HUES64 (cell line): ENCODE results near the gene FSD1L.

Experiments used
- H3K27ac ChIP-seq: 2 replicates; pipeline ENCODE4 v1.7.0; 2013; ENCODE audit warnings: low read depth, low read length, inconsistent platforms
- H3K27me3 ChIP-seq: 2 replicates; pipeline ENCODE4 v1.6.1; 2013; ENCODE audit warnings: mild to moderate bottlenecking, low read length; ENCODE audit not compliant: insufficient read depth
- H3K36me3 ChIP-seq: 2 replicates; pipeline ENCODE4 v1.6.1; 2013; ENCODE audit warnings: mild to moderate bottlenecking, low read length; ENCODE audit not compliant: insufficient read depth
- H3K4me1 ChIP-seq: 2 replicates; pipeline ENCODE4 v1.6.1; 2013; ENCODE audit warnings: mild to moderate bottlenecking, low read length, moderate library complexity; ENCODE audit not compliant: insufficient read depth
- H3K4me3 ChIP-seq: 2 replicates; pipeline ENCODE4 v1.5.1; 2013; ENCODE audit warnings: mild to moderate bottlenecking, low read length, moderate library complexity
- H3K9ac ChIP-seq: 2 replicates; pipeline ENCODE4 v1.6.1; 2013; ENCODE audit warnings: mild to moderate bottlenecking, low read depth, low read length
- H3K9me3 ChIP-seq: 2 replicates; pipeline ENCODE4 v1.6.1; 2013; ENCODE audit warnings: low read depth, low read length; ENCODE audit not compliant: insufficient read depth
- WGBS: fragments of 150-250, 120-280 bp; methylation state at CpG from one replicate; pipeline ENCODE4 v1.1.7; 2013; ENCODE audit warnings: missing lambda C conversion rate; 5-methylcytosine and 5-hydroxymethylcytosine counted together

The FSD1L gene

GRCh38 chr9:105437704-105438103 is 10.1 kb upstream of the FSD1L start:
- Histone ChIP-seq H3K4me3 (no peak overlapping the region), H3K9ac (no peak overlapping the region), H3K27me3 (no peaks in the 10 kb centered on the region), H3K9me3 (no peaks in the 10 kb centered on the region), H3K4me1 (peaks cover 6% of the 10 kb centered on the region; the same call in 1 of the 2 replicates), H3K27ac (no peak overlapping the region), H3K36me3 (no peaks in the 10 kb centered on the region)
- 60% methylated on average over 1 of the region's 1 CpG for WGBS

DNA sequence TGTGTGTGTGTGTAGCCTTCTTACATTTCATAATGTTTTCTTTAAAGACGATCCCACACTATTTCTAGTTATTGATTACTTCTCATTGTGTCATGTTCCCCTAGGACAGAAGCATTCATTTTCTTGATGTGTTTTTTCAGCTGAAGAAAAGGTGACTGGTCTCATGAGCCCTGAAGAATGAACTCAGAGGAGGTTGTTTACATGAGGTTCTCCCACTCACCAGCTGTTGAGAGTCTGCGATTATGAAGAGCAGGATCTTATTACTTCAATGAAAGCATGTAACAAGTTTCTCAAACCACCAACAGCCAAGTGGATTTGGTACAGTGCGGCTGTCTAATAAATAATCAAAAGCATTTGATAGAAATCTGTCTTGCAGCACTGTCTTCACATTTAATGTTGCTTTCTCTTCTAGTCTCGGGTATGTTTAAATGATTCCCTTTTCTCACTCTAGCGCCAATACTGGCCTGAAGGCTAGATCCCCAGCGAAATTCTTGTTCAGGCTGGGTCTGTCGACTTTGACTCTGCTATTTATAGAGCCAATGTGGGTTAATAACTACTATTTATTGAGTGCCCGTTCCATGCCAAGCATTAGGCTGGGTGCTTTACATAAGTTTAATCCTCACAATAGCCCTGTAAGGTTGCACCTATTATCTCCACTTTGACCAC is 9.6 kb upstream of the FSD1L start:
- H3K36me3 ChIP-seq, result no peaks in the 10 kb centered on the region
- peaks cover 6% of the 10 kb centered on the region; the same call in 1 of the 2 replicates for H3K4me1 ChIP-seq
- H3K27ac ChIP-seq, result no peak overlapping the region
- H3K9me3 ChIP-seq, result no peaks in the 10 kb centered on the region
- H3K4me3 ChIP-seq, result no peak overlapping the region
- WGBS, result 96% methylated on average over 7 of the region's 8 CpGs
- no peak overlapping the region for H3K9ac ChIP-seq
- H3K27me3 ChIP-seq, result no peaks in the 10 kb centered on the region

DNA sequence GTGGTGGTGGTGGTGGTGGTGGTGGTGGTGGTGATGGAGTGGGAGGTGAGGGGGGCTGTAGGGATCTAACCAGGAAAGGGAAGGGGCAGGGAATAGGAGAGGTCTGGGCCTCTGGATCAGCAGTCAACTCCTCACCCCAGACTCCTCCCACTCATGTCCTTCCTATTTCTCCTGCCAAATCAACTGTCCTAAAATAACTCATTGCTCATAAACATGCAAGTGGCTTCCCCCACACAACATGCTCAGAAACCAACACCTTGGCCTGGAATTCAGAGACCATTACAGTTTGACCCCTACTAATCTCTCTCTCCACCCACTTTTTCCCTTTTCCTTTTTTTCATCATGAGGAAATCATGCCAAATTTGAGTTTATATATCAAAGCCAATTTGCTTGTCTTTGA is 8.4 kb upstream of the FSD1L start:
- H3K4me1 ChIP-seq, result peaks cover 10% of the 10 kb centered on the region
- no peak overlapping the region for H3K9ac ChIP-seq
- no peaks in the 10 kb centered on the region for H3K36me3 ChIP-seq
- H3K27ac ChIP-seq, result no peak overlapping the region
- H3K27me3 ChIP-seq, result no peaks in the 10 kb centered on the region
- H3K9me3 ChIP-seq, result no peaks in the 10 kb centered on the region
- no peak overlapping the region for H3K4me3 ChIP-seq

DNA sequence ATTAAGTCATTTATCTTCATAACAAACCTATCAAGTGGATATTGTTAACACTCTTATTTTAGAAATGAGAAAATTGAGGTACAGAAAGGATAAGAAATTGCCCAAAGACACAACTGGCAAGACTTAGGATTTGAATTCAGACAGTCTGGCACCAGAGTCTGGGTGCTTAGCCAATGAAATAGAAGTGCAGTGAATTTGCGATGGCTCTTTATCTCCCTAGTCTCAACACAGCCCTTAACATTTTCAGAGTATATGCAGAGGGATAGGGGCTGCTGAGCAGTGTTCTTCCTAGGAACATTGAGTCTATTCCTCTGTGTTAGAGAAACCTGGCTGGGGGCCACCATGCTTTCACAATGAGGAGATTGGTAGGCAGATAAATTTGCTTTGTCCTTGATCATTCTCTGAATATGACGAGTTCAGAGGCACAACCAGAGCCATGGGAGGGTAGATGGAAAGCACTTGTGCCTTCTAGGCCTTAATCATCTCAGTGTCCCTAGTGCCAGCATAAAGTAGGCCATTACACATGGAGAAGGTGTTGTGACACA is 6.1 kb upstream of the FSD1L start:
- H3K36me3 ChIP-seq, result no peaks in the 10 kb centered on the region
- H3K27ac ChIP-seq, result no peak overlapping the region
- WGBS, result 92% methylated on average over 2 of the region's 2 CpGs
- H3K4me3 ChIP-seq, result no peak overlapping the region
- H3K9ac ChIP-seq, result no peak overlapping the region
- H3K9me3 ChIP-seq, result no peaks in the 10 kb centered on the region
- no peaks in the 10 kb centered on the region for H3K27me3 ChIP-seq
- peaks cover 10% of the 10 kb centered on the region for H3K4me1 ChIP-seq

- Histone ChIP-seq H3K9me3 (no peaks in the 10 kb centered on the region), H3K4me1 (peaks cover 4% of the 10 kb centered on the region; the same call in 1 of the 2 replicates), H3K4me3 (no peak overlapping the region), H3K27ac (no peak overlapping the region), H3K36me3 (no peaks in the 10 kb centered on the region), H3K27me3 (no peaks in the 10 kb centered on the region), H3K9ac (no peak overlapping the region)
- WGBS, result 93% methylated on average over 8 of the region's 8 CpGs
These were observed 4.7 kb upstream of the FSD1L start for GRCh38 chr9:105443121-105443520.

- H3K27ac ChIP-seq, result no peak overlapping the region
- H3K4me1 ChIP-seq, result peaks cover 9% of the 10 kb centered on the region
- no peaks in the 10 kb centered on the region for H3K36me3 ChIP-seq
- no peak overlapping the region for H3K9ac ChIP-seq
- H3K9me3 ChIP-seq, result no peaks in the 10 kb centered on the region
- no peak overlapping the region for H3K4me3 ChIP-seq
- no peaks in the 10 kb centered on the region for H3K27me3 ChIP-seq
- WGBS, result 82% methylated on average over 4 of the region's 4 CpGs
These were observed 3.7 kb upstream of the FSD1L start for GRCh38 chr9:105444130-105444529.

DNA sequence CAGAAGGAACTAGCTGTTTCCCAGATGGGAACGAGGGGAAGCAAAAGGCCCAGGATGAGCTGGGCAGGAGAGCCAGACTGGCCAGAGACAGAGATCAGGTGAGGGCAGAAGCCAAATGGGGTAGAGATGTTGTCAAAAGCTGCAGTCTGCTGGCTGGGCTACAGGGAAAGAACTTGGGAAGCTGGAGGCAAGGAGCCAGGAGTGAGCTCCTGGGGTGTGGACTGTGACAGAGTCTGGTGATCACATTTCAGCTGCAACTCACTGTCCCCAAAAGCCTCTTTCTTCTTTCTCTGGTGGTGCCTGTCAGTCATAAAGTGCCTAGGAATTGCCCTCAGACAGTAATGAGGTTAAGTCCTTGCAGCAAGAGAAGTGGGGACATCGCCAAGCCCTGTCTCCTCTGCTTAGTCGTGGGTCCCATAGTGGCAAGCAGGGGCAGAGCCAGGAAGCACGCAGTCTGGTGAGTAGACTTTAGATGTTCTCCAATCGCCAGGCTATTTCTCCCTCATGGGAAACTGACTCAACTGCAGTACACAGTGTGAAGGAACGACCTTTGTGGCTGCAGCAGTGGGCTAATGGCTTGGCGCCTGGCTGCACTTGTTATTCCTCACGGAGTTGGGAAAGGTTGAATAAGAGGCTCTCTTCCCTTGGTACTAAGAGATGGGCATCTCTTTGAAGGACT is 2.5 kb upstream of the FSD1L start:
- Histone ChIP-seq H3K9me3 (no peaks in the 10 kb centered on the region), H3K27ac (no peak overlapping the region), H3K9ac (no peak overlapping the region), H3K4me3 (no peak overlapping the region), H3K4me1 (peaks cover 14% of the 10 kb centered on the region), H3K36me3 (no peaks in the 10 kb centered on the region), H3K27me3 (no peaks in the 10 kb centered on the region)
- 81% methylated on average over 8 of the region's 8 CpGs for WGBS

DNA sequence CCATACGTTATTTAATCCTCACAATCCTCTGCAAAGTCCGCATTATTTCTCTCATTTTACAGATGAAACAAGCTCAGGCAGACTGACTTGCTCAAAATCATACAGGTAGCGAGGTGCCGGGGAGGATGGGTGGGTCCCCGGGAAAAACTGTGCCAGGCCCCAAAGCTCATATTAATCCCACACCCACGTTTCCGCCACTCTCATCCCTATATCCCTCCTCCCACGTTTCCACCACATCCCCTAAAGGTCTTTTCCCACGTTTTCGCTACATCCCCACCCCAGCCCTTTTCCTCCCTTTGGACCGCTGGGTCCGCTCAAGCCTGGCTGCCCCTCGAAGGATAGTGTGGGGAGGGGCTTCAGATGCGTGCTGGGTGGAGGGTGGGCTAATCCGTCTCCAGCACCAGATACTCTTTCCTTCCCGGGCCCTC is 434 bp upstream of the FSD1L start:
- no peaks in the 10 kb centered on the region for H3K9me3 ChIP-seq
- H3K36me3 ChIP-seq, result no peaks in the 10 kb centered on the region
- 45% methylated on average over 12 of the region's 16 CpGs for WGBS
- H3K4me3 ChIP-seq, result peak overlapping the region; percentile 88
- peaks cover 14% of the 10 kb centered on the region for H3K4me1 ChIP-seq
- no peaks in the 10 kb centered on the region for H3K27me3 ChIP-seq
- peak overlapping the region; percentile 88 for H3K9ac ChIP-seq
- no peak overlapping the region for H3K27ac ChIP-seq

GRCh38 chr9:105449081-105449480 is 1.2 kb downstream of the FSD1L start:
- Histone ChIP-seq H3K27ac (no peak overlapping the region), H3K4me1 (peaks cover 11% of the 10 kb centered on the region), H3K9ac (peak overlapping the region; percentile 88; the same call in 1 of the 2 replicates), H3K27me3 (no peaks in the 10 kb centered on the region), H3K36me3 (no peaks in the 10 kb centered on the region), H3K4me3 (peak overlapping the region; percentile 88), H3K9me3 (no peaks in the 10 kb centered on the region)
- WGBS, result no CpG with 5 or more reads among the region's 2 CpGs

- Histone ChIP-seq H3K4me1 (peaks cover 10% of the 10 kb centered on the region), H3K9me3 (peaks cover 3% of the 10 kb centered on the region; the same call in 1 of the 2 replicates), H3K27me3 (no peaks in the 10 kb centered on the region), H3K36me3 (no peaks in the 10 kb centered on the region), H3K9ac (no peak overlapping the region), H3K4me3 (no peak overlapping the region), H3K27ac (no peak overlapping the region)
- 96% methylated on average over 2 of the region's 3 CpGs for WGBS
These were observed 4.4 kb downstream of the FSD1L start for GRCh38 chr9:105452185-105452584.

DNA sequence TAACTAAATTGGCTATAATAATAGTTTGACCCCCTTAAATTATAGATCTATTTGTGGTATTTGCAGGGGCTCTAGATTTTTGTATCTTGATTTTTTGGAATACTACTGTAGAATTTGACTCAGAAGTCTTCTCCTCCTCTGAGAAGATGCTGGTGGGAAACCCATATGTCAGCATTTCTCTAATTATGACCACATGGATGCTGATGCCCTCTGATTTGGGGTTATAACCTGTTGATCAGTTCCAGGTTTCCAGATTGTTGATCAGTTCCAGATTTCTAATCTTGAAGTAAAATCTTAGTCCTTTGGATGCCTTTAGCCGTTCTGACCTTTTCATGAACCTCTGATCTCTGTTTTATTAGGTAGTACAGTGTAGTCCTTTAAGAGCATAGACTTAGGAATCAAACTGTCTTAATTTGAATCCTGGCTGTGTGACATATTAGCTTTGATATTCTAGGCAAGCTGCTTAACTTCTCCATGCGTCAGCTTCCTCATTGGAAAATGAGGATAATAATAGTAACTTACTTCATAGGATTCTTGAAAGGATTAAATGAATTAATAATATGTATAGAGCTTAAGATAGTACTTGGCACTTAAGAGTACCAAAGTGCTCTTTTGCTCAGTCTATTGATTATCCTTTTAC is 8.1 kb downstream of the FSD1L start:
- H3K4me3 ChIP-seq, result no peak overlapping the region
- H3K4me1 ChIP-seq, result peaks cover 5% of the 10 kb centered on the region; the same call in 1 of the 2 replicates
- WGBS, result 97% methylated on average over 2 of the region's 2 CpGs
- no peak overlapping the region for H3K9ac ChIP-seq
- no peaks in the 10 kb centered on the region for H3K27me3 ChIP-seq
- H3K9me3 ChIP-seq, result peaks cover 19% of the 10 kb centered on the region
- peaks cover 7% of the 10 kb centered on the region; the same call in 1 of the 2 replicates for H3K36me3 ChIP-seq
- no peak overlapping the region for H3K27ac ChIP-seq
